GM12892 (cell line): ENCODE data around the gene CLASP2.

Experiments
- POLR2A ChIP-seq: IDR thresholded peaks from 2 replicates; pipeline ENCODE4 v1.6.1; 2011; ENCODE audit warnings: low read depth, low read length, control low read depth
- POLR2AphosphoS5 ChIP-seq: IDR thresholded peaks from 2 replicates; pipeline ENCODE4 v1.6.1; 2011; ENCODE audit warnings: low read depth, low read length, control low read depth

- TF ChIP-seq POLR2AphosphoS5 (no peak), POLR2A (no peak)
Measured at GRCh38 chr3:33706056-33706455, 12.0 kb downstream of the CLASP2 start.
